ENCODE results near the gene SLC39A10.

GRCh38 chr2:195730912-195731311 is 73.9 kb downstream of the SLC39A10 start:
- TF ChIP-seq CTCF (IDR thresholded peaks at IDR 0.05) (no peak), ZFX (IDR thresholded peaks at IDR 0.05; ENCODE audit: borderline replicate concordance) (no peak)
